HEK293 (cell line): ENCODE measurements around the gene S100A14.

ENCODE experiments used
- CTCF ChIP-seq: fragments of 450-650 bp; formaldehyde crosslinking; IDR thresholded peaks from 2 replicates; pipeline ENCODE4 v1.5.1; 2016; ENCODE audit warnings: missing biosample characterization, missing genetic modification characterization
- GLIS2 ChIP-seq: fragments of 450-650 bp; formaldehyde crosslinking; IDR thresholded peaks from 2 replicates; pipeline ENCODE4 v1.5.1; 2016; ENCODE audit warnings: missing biosample characterization, missing genetic modification characterization
- REST ChIP-seq: fragments of 450-650 bp; formaldehyde crosslinking; IDR thresholded peaks from 2 replicates; pipeline ENCODE4 v1.5.1; 2016; ENCODE audit warnings: missing biosample characterization, missing genetic modification characterization
- ZEB2 ChIP-seq: fragments of 450-650 bp; formaldehyde crosslinking; IDR thresholded peaks from 2 replicates; pipeline ENCODE4 v1.5.1; 2016; ENCODE audit warnings: missing biosample characterization, missing genetic modification characterization
- ZNF398 ChIP-seq: fragments of 450-650 bp; formaldehyde crosslinking; IDR thresholded peaks from 2 replicates; pipeline ENCODE4 v1.5.1; 2017; ENCODE audit warnings: missing biosample characterization, missing genetic modification characterization
- ZNF449 ChIP-seq: fragments of 450-650 bp; formaldehyde crosslinking; IDR thresholded peaks from 2 replicates; pipeline ENCODE4 v1.5.1; 2017; ENCODE audit warnings: missing biosample characterization, mild to moderate bottlenecking, missing genetic modification characterization, moderate library complexity
- ZNF658 ChIP-seq: fragments of 450-650 bp; formaldehyde crosslinking; IDR thresholded peaks from 2 replicates; pipeline ENCODE4; 2016; ENCODE audit warnings: missing biosample characterization, missing genetic modification characterization
- TF ChIP-seq, protein P1 (sequence below): fragments of 450-650 bp; formaldehyde crosslinking; IDR thresholded peaks from 2 replicates; pipeline ENCODE4 v1.5.1; 2016; ENCODE audit warnings: missing biosample characterization, missing genetic modification characterization
- TF ChIP-seq, protein P2 (sequence below): fragments of 450-650 bp; formaldehyde crosslinking; IDR thresholded peaks from 2 replicates; pipeline ENCODE4 v1.5.0; 2017; ENCODE audit warnings: missing biosample characterization, missing genetic modification characterization, borderline replicate concordance

GRCh38 chr1:153648000-153648643 lies 32.0 kb upstream of the S100A14 start:
- TF ChIP-seq CTCF (tag by site-specific recombination) (no peak), ZEB2 (tag by site-specific recombination) (no peak), ZNF449 (tag by site-specific recombination) (no peak), ZNF398 (tag by site-specific recombination) (no peak), REST (0 out of 2 replicates have a peak, but pooled peaks have one; percentile 28), ZNF658 (no peak), GLIS2 (tag by site-specific recombination) (no peak)
- TF ChIP-seq, protein P1, sequence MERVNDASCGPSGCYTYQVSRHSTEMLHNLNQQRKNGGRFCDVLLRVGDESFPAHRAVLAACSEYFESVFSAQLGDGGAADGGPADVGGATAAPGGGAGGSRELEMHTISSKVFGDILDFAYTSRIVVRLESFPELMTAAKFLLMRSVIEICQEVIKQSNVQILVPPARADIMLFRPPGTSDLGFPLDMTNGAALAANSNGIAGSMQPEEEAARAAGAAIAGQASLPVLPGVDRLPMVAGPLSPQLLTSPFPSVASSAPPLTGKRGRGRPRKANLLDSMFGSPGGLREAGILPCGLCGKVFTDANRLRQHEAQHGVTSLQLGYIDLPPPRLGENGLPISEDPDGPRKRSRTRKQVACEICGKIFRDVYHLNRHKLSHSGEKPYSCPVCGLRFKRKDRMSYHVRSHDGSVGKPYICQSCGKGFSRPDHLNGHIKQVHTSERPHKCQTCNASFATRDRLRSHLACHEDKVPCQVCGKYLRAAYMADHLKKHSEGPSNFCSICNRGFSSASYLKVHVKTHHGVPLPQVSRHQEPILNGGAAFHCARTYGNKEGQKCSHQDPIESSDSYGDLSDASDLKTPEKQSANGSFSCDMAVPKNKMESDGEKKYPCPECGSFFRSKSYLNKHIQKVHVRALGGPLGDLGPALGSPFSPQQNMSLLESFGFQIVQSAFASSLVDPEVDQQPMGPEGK: no peak
- TF ChIP-seq, protein P2, sequence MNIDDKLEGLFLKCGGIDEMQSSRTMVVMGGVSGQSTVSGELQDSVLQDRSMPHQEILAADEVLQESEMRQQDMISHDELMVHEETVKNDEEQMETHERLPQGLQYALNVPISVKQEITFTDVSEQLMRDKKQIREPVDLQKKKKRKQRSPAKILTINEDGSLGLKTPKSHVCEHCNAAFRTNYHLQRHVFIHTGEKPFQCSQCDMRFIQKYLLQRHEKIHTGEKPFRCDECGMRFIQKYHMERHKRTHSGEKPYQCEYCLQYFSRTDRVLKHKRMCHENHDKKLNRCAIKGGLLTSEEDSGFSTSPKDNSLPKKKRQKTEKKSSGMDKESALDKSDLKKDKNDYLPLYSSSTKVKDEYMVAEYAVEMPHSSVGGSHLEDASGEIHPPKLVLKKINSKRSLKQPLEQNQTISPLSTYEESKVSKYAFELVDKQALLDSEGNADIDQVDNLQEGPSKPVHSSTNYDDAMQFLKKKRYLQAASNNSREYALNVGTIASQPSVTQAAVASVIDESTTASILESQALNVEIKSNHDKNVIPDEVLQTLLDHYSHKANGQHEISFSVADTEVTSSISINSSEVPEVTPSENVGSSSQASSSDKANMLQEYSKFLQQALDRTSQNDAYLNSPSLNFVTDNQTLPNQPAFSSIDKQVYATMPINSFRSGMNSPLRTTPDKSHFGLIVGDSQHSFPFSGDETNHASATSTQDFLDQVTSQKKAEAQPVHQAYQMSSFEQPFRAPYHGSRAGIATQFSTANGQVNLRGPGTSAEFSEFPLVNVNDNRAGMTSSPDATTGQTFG (tag by site-specific recombination): no peak
